ENCODE measurements around the gene LDLRAD4. TPM values are rescaled to one million over a fixed set of nuclear protein-coding genes. Genes with fewer than 3 reads are reported as not detected.

Gene LDLRAD4
- total RNA-seq, 1 donor from 2014 or later: 34.1 TPM

GRCh38 chr18:13582178-13582670 is 363.7 kb downstream of the LDLRAD4 start:
- Mint-ChIP-seq H3K4me3 (ENCODE audit: unreplicated experiment) (no peak overlapping the region), H3K27ac (ENCODE audit: unreplicated experiment) (no peak overlapping the region), H3K9me3 (ENCODE audit: unreplicated experiment) (no peaks in the 10 kb centered on the region), H3K4me1 (ENCODE audit: unreplicated experiment) (peaks cover 14% of the 10 kb centered on the region), H3K27me3 (ENCODE audit: unreplicated experiment) (peaks cover 2% of the 10 kb centered on the region), H3K36me3 (ENCODE audit: low read depth, unreplicated experiment) (no peaks in the 10 kb centered on the region)
- no peak for TF ChIP-seq CTCF (IDR thresholded peaks at IDR 0.05; ENCODE audit: unreplicated experiment)
- no peak for DNase-seq (ENCODE audit: low spot score)

GRCh38 chr18:13583576-13584550 is 365.3 kb downstream of the LDLRAD4 start:
- Mint-ChIP-seq H3K9me3 (ENCODE audit: unreplicated experiment) (no peaks in the 10 kb centered on the region), H3K4me3 (ENCODE audit: unreplicated experiment) (no peak overlapping the region), H3K4me1 (ENCODE audit: unreplicated experiment) (peaks cover 14% of the 10 kb centered on the region), H3K27ac (ENCODE audit: unreplicated experiment) (no peak overlapping the region), H3K36me3 (ENCODE audit: low read depth, unreplicated experiment) (no peaks in the 10 kb centered on the region), H3K27me3 (ENCODE audit: unreplicated experiment) (peaks cover 2% of the 10 kb centered on the region)
- no peak for TF ChIP-seq CTCF (IDR thresholded peaks at IDR 0.05; ENCODE audit: unreplicated experiment)
- DNase-seq (ENCODE audit: low spot score): no peak

- H3K9me3 Mint-ChIP-seq (ENCODE audit: unreplicated experiment): no peaks in the 10 kb centered on the region
- no peak for DNase-seq (ENCODE audit: low spot score)
- H3K4me3 Mint-ChIP-seq (ENCODE audit: unreplicated experiment): no peak overlapping the region
- H3K27ac Mint-ChIP-seq (ENCODE audit: unreplicated experiment): no peak overlapping the region
- no peak for TF ChIP-seq CTCF (IDR thresholded peaks at IDR 0.05; ENCODE audit: unreplicated experiment)
- H3K36me3 Mint-ChIP-seq (ENCODE audit: low read depth, unreplicated experiment): no peaks in the 10 kb centered on the region
- H3K27me3 Mint-ChIP-seq (ENCODE audit: unreplicated experiment): peaks cover 2% of the 10 kb centered on the region
- peaks cover 11% of the 10 kb centered on the region for H3K4me1 Mint-ChIP-seq (ENCODE audit: unreplicated experiment)
Observed at GRCh38 chr18:13584825-13585224, 366.3 kb downstream of the LDLRAD4 start.

GRCh38 chr18:13585379-13586153 is 367.0 kb downstream of the LDLRAD4 start:
- no peak for TF ChIP-seq CTCF (IDR thresholded peaks at IDR 0.05; ENCODE audit: unreplicated experiment)
- Mint-ChIP-seq H3K9me3 (ENCODE audit: unreplicated experiment) (no peaks in the 10 kb centered on the region), H3K4me3 (ENCODE audit: unreplicated experiment) (no peak overlapping the region), H3K27ac (ENCODE audit: unreplicated experiment) (no peak overlapping the region), H3K27me3 (ENCODE audit: unreplicated experiment) (peaks cover 2% of the 10 kb centered on the region), H3K4me1 (ENCODE audit: unreplicated experiment) (peaks cover 7% of the 10 kb centered on the region), H3K36me3 (ENCODE audit: low read depth, unreplicated experiment) (no peaks in the 10 kb centered on the region)
- DNase-seq (ENCODE audit: low spot score): no peak
